K562 (cell line): ENCODE results near the gene B3GALNT2.
"Not testable (repeated sequence)": the region's sequence is repeated elsewhere in the genome, so short reads cannot be mapped to it uniquely, and the experiment has no call there.

Source experiments
- ESRRA ChIP-seq: fragments of 450-650 bp; IDR thresholded peaks from 2 replicates; pipeline ENCODE4 v1.6.1; 2014; ENCODE audit warnings: low read depth, mild to moderate bottlenecking, moderate library complexity, borderline replicate concordance
- GATA2 ChIP-seq: sonication (generic); formaldehyde crosslinking; IDR thresholded peaks from 2 replicates; pipeline ENCODE4 v1.4.0; 2020; ENCODE audit warnings: mild to moderate bottlenecking, missing genetic modification reagents
- NR1H2 ChIP-seq: sonication (generic); formaldehyde crosslinking; IDR thresholded peaks from 2 replicates; pipeline ENCODE4 v1.4.0; 2020; ENCODE audit warnings: mild to moderate bottlenecking, missing genetic modification reagents
- ZNF263 ChIP-seq: sonication (generic); formaldehyde crosslinking; IDR thresholded peaks from 2 replicates; pipeline ENCODE4 v1.8.0; 2022; ENCODE audit warnings: mild to moderate bottlenecking, missing genetic modification reagents, borderline replicate concordance

- TF ChIP-seq NR1H2; ZNF263 (CRISPR knock-in tag); ESRRA; GATA2: not testable (repeated sequence)
Observed at GRCh38 chr1:235546369-235547155, 42.3 kb upstream of the B3GALNT2 start.
